ENCODE data around the gene PRKAG2.

- TF ChIP-seq, protein P1, sequence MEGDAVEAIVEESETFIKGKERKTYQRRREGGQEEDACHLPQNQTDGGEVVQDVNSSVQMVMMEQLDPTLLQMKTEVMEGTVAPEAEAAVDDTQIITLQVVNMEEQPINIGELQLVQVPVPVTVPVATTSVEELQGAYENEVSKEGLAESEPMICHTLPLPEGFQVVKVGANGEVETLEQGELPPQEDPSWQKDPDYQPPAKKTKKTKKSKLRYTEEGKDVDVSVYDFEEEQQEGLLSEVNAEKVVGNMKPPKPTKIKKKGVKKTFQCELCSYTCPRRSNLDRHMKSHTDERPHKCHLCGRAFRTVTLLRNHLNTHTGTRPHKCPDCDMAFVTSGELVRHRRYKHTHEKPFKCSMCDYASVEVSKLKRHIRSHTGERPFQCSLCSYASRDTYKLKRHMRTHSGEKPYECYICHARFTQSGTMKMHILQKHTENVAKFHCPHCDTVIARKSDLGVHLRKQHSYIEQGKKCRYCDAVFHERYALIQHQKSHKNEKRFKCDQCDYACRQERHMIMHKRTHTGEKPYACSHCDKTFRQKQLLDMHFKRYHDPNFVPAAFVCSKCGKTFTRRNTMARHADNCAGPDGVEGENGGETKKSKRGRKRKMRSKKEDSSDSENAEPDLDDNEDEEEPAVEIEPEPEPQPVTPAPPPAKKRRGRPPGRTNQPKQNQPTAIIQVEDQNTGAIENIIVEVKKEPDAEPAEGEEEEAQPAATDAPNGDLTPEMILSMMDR (IDR thresholded peaks at IDR 0.05; ENCODE audit: low read depth, low read length): no peak
- no peak for TF ChIP-seq EZH2phosphoT487 (IDR thresholded peaks at IDR 0.05; ENCODE audit: low read depth)
These were observed 159.0 kb downstream of the PRKAG2 start for GRCh38 chr7:151717918-151718317.
